ENCODE measurements around the gene ANKS6.

Gene ANKS6

DNA sequence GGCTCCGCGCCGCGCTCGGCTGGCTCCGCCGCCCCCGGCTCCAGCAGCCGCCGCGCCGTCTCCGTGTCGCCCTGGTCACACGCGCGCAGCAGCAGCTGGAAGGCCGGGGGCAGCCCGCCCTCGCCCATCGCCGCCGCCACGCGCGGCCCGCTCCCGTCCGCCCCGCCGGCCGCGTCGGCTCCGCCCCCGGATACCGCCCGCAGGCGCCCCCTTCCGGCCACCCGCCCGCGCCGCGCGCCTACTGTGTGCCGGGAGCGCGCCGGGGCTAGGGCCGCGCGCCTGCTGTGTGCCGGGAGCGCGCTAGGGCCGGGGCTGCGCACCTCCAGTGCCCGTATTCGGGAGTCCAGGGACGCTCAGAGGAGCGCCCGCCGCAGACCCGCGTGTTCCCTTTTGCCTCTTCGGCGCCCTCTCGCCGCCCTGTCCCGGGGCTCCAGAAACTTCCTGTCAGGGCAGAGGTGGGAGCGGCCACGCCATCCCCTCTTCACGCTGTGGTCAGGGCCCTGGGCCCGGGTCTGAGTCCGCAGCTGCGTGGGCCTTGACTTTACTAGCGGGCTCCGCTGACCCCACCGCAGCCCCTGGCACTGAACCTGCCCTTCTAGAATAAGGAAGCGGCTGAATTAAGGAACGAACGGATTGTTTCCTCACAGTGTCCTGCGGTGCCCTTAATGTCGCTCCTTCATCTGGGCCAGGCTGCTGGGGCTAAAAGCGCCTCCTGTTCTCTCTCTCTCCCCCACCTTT lies at the start of gene ANKS6:
Gene ANKS6, minus strand, starts transcription at position 192 of the 738 bp plus-strand sequence. Its CDS starts 64 bp downstream, at position 128.
- DNase-seq: peak; percentile 77

DNA sequence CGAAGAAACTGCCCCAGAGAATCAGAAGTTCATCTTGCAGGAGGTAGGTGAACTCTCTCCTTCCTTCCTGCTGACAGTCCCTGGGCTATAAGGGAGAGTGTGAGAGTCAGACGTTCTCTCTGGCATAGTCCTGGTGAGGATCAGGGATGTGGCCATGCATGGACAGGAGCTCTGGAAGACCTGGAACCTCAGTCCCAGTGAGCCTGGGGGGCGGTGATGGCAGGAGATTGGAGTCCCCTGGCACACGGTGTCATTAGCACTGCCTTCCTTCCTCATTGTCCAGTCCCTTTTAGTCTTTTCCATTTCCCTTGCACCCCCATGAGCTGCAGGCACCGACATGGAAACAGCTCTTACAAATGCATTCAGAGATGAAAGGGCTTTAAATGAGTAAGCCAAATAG lies 49.7 kb upstream of the ANKS6 start:
- DNase-seq: no peak

DNA sequence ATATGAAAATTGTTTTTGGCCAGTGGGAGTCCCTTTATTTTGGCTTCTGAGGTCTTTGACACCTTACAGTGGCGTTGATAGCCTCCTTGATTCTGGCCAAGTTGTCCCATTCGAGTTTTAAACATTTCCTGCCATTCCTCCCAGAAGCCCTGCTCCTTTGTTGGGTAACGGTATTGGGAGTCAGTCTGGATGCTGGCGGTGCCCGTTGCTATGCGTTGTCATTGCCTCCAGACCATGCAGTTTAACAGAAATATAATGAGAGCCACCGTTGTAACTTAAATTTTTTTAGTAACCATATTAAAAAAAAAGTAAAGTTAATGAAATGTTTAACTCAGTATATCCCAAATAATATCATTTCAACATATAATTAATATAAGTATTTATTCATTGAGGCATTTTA lies 46.2 kb upstream of the ANKS6 start:
- no peak for DNase-seq

- no peak for DNase-seq
Observed at GRCh38 chr9:98839724-98840123, 43.4 kb upstream of the ANKS6 start.

DNA sequence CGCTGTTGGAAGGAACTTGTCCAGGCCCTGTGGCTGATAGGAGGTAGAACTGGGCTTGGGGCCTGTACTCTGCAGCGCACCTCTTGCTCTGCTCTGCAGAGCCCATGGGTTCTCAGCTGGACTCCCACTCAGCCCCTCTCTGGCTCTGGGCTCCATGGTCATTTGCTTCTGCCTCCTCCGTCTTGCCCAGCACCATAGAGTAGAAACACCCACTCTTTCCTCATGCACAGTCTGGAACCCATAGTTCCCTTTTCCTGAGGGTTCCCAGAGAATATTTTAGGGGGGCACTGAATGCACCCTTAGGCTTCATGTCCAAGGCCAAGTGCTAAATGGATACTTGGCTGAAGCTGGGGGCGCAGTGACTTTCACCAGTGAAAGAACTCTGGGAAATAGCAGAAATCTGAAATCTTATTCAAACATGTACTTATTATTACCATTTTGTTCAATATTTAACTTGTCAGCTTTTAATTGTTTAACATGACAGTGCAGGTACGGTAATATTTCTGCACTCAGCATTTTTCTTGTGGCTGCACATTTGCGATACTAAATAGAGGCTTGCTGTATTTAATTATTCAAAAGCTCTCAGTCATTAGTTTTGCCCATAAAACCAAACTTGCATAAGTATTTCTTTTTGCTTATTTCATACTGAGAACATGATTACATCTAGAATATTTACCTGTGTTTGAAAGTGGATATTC lies 42.7 kb upstream of the ANKS6 start:
- DNase-seq: no peak

DNA sequence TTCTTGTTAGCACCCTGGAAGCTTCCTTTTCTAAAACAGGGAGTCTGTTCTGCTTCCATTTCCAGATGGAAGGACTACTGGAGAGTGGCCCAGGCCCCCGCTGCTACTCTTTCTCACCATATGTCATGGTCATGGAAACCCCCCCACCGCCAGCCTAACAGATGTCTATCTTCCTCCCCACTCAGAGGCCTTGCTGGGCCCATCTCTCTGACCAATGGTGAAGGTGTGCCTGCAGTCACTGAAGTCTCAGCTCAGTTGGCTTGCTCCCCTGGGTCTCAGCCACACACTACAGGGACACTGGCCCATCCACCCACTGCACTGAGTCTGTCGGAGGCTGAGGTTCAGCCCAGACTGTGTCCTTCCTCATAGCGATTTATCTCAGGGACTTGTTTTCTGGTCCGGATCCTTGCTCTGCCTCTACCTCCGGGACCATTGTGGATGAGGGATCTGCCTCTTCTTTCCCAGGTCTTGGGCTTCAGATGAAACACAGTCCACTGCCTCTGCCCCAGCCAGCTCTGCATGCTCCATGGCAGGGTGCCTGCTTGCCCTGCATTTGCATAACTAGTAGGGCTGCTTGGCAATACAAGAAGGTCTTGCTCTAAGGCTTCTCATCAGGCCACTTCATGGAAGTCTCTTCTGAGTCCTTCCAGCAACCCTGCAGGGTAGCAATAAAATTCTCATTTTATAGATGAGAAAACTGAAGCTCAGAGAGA lies 42.0 kb upstream of the ANKS6 start:
- DNase-seq: no peak

GRCh38 chr9:98837516-98837915 lies 41.2 kb upstream of the ANKS6 start:
- DNase-seq: no peak

GRCh38 chr9:98836206-98836605 lies 39.9 kb upstream of the ANKS6 start:
- DNase-seq: no peak

GRCh38 chr9:98834386-98834785 lies 38.0 kb upstream of the ANKS6 start:
- no peak for DNase-seq

GRCh38 chr9:98833090-98833956 lies 37.0 kb upstream of the ANKS6 start:
- DNase-seq: no peak

GRCh38 chr9:98832768-98833089 lies 36.4 kb upstream of the ANKS6 start:
- no peak for DNase-seq

- no peak for DNase-seq
Observed at GRCh38 chr9:98831696-98832095, 35.3 kb upstream of the ANKS6 start.

DNA sequence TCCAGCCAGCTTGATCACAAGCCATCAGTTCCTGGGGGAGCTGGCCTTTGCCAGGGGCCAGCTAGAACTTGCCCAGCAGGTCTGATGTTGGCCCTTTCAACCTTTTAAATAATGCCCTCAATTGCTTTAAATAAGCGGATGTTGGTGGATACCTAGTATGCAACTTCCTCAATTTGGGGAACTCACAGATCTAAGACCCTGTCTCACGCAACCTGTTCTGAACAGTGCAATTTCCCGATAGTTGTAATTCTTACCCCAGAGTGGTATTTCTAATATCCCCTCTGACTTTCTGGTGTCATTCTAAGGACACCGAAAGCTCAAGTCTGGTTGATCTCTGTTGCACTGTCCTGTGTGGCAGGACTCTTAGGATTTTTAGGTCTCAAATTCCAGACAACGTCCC lies 34.2 kb upstream of the ANKS6 start:
- DNase-seq: no peak

DNA sequence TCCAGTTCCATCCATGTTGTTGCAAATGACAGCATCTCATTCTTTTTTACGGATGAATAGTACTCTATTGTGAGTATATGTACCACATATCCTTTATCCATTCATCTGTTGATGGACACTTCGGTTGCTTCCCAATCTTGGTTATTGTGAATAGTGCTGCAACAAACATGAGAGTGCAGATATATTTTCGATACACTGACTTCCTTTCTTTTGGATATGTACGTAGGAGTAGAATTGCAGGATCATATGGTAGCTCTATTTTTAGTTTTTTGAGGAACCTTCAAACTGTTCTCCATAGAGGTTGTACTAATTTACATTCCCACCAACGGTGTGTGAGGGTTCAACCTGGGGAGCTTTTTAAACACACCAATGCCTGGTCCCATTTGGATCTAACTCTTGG lies 33.4 kb upstream of the ANKS6 start:
- DNase-seq: no peak

DNA sequence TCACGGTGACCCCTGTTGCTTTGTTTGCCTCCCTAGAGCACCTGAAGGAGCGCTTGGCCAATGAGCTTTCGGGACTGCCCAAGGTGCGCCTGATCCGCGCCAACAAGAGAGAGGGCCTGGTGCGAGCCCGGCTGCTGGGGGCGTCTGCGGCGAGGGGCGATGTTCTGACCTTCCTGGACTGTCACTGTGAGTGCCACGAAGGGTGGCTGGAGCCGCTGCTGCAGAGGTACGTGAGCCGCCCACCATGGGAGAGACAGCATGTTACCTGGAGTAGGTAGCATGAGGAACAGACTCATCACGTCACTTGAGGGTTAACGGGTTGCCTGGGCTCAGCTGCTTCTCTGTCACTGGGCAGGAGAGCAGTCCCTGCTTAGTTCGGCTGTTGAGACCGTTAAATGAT lies 30.4 kb upstream of the ANKS6 start:
- DNase-seq: no peak

DNA sequence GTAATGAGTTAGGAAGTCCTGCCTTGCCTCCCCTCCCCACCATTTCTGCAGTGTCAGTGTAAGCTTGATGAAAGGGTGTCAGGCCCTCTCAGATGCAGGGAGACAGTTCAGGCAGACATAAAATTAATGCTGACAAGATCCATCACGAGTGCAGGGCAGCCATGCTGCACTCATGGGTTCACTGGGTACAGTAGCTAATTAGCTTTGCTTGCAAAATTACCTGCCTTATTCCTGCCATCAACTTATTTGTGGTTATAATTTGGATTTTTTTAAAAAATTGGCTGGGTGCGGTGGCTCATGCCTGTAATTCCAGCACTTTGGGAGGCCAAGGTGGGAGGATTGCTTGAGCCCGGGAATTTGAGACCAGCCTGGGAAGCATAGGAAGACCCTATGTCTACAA lies 29.1 kb upstream of the ANKS6 start:
- no peak for DNase-seq

DNA sequence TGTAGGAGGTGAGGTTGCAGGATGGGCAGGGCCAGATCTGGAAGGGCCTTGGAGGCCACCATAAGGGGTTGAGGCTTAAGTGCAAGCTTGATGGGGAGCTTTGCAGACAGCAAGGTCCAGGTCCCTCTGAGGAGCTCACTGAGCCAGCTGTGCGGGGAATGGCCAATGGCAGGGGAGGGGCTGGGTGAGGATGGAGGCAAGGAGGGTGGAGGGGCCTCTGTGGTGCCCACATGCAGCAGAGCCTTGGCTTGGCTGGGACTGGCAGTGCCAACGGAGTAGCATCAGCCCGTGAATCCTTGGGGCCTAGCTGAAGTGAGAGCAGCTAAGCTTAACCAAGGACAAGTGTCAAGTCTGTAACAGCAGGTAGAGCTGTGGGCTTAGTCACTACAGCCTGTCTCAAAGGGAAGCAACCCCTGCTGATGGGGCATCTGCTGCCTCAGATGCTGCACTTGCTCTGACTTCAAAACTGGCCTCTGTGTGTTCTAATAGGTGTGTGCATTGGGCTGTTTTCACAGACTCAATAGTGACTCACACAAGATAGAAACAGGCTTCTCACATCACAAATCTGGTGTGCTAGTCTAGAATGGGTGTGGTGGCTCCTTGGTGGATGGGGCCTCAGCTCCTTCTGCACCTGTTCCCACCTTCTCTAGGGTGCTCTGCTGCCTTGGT lies 27.4 kb upstream of the ANKS6 start:
- no peak for DNase-seq

DNA sequence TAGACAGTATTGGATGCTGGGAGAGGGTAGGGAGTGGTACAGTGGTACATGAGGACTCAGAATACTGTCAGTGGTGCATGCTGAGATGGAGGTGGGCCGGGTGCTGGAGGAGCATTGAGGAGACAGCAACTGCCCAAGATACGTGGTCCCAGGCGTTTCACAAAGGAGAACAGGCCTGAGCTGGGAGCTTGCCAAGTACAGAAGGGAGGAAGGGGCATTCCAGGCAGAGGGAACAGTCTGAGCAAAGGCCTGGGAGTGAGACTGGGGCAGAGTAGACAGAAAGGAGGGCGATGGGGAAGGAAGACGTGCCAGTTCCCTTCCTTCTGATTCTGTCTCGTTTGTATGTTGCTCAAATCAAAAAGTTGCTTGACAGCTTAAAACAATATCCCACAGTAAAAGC lies 26.3 kb upstream of the ANKS6 start:
- no peak for DNase-seq

- DNase-seq: no peak
Observed at GRCh38 chr9:98821831-98822230, 25.5 kb upstream of the ANKS6 start.

GRCh38 chr9:98819231-98819630 lies 22.9 kb upstream of the ANKS6 start:
- DNase-seq: no peak

GRCh38 chr9:98818764-98819163 lies 22.4 kb upstream of the ANKS6 start:
- DNase-seq: no peak

DNA sequence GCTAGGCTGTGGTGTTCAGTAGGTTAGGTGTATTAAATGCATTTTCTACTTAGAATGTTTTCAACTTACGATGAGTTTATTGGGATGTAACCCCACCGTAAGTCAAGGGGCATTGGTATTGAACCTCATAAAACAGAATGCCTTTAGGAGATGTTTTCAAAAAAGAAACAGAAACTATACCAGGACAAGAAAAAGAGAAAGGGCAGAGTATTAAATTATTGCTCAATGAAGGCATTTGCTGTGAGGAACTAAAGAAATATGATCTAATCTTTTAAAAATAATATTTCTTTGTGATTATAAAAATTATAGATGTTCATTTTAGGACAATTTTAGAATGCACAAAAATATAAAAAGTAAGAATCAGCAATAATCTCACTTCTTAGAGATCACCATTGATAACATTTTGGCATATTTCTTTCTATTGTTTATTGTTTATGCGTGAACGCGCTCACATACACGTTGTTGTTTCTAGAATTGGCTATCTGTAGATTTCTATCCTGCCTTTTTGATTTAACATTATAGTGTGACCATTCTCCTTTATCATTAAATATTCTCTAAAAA lies 19.1 kb upstream of the ANKS6 start:
- DNase-seq: no peak

Measured in CD4-positive, alpha-beta T cell treated with Interferon gamma for 1 hour (primary cell).